NT2/D1 (cell line): ENCODE results near the gene TNRC6C.

ENCODE experiments used
- SUZ12 ChIP-seq: IDR thresholded peaks from 2 replicates; pipeline ENCODE4 v1.6.1; 2011; ENCODE audit not compliant: insufficient read length, insufficient read depth; ENCODE audit errors: extremely low read depth
- YY1 ChIP-seq: IDR thresholded peaks from 2 replicates; pipeline ENCODE4 v1.6.1; 2011; ENCODE audit not compliant: insufficient read length, insufficient read depth
- ZNF274 ChIP-seq: IDR thresholded peaks from 2 replicates; pipeline ENCODE4 v1.6.1; 2011; ENCODE audit warnings: mild to moderate bottlenecking, low read depth, low read length

GRCh38 chr17:78007647-78008046 lies 49.1 kb downstream of the TNRC6C start:
- TF ChIP-seq ZNF274, result no peak
- no peak for TF ChIP-seq YY1
- no peak for TF ChIP-seq SUZ12
